ENCODE data around the gene CCDC85C. TPM values are rescaled to one million over a fixed set of nuclear protein-coding genes. Genes with fewer than 3 reads are reported as not detected.

The CCDC85C gene
- total RNA-seq, 1 experiment from 2014 or later = 25.8 TPM

DNA sequence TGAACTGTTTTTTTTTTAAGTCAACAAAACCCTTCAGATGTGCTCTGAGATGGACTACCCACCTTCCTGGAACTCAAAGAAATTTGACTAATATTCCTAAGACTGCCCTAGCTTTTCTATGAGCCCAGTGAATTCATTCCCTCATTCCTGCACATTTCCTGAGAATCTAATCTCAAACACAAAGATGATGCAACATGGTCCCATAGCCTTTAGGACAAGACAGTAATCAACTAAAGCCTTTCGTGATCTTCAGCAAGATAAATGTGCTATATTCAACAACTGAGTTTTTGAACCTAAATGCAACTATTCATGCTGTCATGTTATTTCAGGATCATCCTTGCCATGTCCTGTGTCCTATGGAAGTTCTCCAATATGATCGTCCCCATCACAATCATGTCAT lies 128.3 kb downstream of the CCDC85C start:
- DNase-seq (ENCODE audit: low spot score) = no peak
- in situ Hi-C loops (cut with HindIII; ENCODE audit: low sequenced_read_pairs) = no loop called here

DNA sequence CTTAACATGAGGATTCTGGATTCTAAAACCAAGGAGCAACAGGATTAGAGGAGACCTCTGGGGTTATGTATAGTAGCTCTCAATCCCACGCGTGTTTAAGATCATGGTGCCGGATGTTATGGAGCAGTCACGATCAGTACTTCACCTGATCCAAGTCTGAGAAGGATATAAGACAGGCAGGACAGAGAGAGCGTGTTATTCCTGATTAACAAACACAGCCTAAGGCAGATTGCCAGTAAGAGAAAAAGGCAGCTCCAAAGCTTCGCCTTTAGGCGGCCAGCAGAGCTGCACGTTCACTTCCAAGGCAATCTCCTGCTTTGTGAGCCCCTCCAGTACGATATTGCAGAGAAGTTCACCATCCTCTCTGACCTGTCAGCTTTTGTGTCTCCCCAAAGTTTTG lies 128.8 kb downstream of the CCDC85C start:
- no peak for DNase-seq (ENCODE audit: low spot score)
- in situ Hi-C loops (cut with HindIII; ENCODE audit: low sequenced_read_pairs) = no loop called here

DNA sequence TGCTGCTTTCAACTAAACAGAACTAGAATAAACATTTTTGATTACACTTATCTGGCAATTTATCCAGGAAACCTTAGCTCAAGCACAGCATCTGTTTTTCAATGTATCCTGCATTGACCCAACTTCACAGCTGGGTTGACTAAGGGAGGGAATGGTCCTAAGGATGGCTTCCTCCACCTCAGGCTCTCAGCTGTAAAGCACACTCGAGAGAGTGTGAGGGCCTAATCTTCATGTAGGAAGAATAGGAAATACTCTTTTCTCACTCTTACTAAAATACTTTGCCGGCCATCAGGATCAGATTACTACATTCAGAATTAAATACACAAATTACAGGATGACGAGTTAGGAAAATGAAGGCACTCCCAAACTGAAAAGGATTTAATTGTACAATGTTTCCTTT lies 130.5 kb downstream of the CCDC85C start:
- no peak for DNase-seq (ENCODE audit: low spot score)
- in situ Hi-C loops (cut with HindIII; ENCODE audit: low sequenced_read_pairs) = no loop called here

DNA sequence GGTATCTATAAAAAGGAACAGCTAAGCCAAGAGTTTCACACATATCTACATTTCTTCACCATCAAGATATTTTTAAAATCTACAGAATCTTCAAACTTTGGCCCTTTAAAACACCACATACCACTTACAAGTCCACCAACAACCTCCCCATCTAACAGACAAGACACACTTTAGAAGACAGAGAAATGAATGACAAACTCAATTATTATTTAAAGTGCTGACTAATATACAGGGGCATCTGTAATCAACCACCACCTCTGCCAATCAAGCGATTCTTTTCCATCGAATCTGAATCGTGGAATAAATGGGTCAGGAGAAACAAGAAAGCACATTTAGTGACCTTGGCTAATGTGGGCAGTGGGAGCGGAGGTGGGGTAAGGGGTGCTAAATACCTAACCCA lies 131.1 kb downstream of the CCDC85C start:
- DNase-seq (ENCODE audit: low spot score) = no peak
- in situ Hi-C loops (cut with HindIII; ENCODE audit: low sequenced_read_pairs) = no loop called here

DNA sequence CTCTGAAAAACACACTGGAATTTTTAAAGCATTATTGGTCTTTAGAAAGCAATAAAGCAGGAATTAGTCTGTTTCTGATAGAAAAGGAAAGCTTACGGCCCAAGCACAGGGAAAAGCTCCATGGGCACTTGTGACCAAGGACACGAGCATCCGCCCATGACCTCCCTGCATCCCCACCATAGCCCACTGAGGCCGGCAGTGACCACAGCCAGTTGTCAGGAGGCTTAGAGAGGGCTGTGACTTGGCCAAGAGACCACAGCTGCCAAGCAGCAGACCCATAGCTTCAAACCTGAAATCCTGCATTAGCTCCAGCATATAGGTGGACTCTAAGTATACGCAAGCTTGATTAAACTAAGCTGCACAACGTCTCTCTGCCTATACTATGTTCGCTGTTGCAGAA lies 132.3 kb downstream of the CCDC85C start:
- DNase-seq (ENCODE audit: low spot score) = no peak
- in situ Hi-C loops (cut with HindIII; ENCODE audit: low sequenced_read_pairs) = no loop called here

DNA sequence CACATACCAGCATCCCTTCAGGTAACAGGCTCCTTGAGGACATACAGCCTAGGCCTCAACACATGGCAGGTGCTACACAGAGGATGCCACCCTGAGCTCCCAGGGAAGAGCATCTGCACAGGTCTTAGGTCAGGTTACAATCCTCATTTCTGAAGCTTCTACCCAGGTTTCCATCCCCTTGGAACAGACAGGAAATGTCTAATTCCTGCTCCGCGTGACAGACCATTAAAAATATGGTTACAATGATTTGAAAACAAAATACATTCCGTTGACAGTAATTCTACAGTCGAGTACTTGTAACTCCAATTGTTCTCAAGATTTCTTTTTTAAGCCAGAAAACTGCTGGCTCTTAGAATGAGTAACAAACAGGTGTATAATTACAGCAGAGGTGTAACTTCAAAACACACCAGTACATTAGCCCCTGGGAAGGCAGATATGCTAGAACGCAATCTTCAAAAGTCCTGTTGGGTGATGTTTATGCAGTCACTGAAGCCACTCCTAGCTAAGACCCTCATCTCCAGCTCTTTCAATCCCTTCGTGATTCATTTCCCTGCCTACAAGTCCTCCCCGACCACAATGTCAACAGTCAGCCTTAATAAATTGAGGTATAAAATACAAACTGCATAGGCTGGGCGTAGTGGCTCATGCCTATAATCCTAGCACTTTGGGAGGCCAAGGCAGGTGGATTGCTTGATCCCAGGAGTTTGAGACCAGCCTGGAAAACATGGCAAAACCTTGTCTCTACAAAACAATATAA lies 135.0 kb downstream of the CCDC85C start:
- DNase-seq (ENCODE audit: low spot score) = no peak
- in situ Hi-C loops (cut with HindIII; ENCODE audit: low sequenced_read_pairs) = no loop called here

DNA sequence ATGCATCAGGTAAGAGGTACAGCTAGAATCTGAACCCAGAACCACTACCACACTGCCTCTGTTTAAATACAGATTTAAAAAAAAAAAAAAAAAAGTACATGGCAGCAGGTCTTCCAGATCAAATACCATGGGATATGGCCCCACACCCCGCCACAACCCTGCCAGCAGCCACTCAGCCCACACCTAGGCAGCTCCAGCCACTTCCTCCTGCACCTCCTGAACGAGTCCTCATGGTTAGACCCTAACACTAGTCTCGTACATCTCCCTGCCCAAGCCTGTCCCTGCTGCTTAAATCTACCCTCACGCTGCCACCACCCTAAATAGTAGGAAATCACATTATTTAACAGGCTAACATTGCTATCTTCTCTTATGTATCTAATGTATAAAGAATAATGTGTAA lies 135.9 kb downstream of the CCDC85C start:
- in situ Hi-C loops (cut with HindIII; ENCODE audit: low sequenced_read_pairs) = no loop called here

DNA sequence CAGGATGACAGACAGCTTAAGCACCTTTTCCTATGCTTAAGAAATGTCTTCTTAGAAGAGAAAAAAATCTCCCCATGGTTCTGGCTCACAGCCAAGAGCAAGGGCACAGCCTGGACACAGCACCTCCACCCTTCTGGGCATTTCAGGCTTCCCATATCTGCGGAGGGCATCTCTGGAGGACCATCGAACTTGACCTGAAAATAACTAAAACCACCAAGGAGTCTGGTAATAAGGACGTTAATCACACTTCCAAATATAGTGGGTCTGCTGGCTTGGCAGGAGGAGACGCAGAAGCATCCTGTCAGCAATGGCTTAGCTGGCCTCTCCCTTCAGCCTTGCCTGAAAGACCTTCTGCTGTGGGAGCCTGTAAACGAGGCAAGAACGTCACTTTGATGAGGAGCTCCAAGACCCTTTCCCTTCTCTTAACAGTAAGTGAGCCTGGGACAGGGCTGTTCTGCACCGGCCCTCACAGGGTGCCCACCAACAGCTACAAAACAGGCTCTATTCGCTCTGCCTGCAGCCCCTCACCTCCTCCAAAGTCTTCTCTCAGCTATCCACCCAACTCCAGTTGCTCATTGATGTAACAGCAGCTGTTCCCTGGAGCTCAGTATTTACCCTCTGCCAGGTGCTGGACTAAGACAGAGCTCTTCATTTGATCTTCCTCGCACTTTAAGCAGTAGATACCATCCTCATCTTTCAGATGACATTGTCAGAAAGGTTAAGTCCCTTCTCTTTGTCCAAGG lies 136.5 kb downstream of the CCDC85C start:
- in situ Hi-C loops (cut with HindIII; ENCODE audit: low sequenced_read_pairs) = no loop called here
- DNase-seq (ENCODE audit: low spot score) = peak; percentile 33

More for the DNA sequence above, 135.9 kb downstream of the CCDC85C start:
- DNase-seq (ENCODE audit: low spot score) = no peak

DNA sequence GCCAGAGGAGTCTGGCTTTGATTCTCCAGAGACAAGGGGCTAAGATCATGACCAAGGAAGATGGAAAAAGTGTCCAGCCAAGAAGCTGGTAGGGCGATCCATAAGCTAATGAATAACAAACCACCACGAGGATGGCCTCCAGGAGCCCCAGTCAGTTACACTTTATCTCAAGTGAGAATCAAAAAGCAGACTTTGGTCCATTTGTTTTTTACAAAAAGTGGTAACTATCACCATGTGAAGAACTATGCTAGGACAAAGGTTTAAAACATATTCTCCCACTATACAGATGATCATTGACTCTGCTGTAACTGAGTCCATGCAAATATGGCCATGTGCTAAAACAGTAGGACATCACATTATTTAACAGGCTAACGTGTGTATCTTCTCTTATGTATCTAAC lies 137.2 kb downstream of the CCDC85C start:
- in situ Hi-C loops (cut with HindIII; ENCODE audit: low sequenced_read_pairs) = no loop called here

DNA sequence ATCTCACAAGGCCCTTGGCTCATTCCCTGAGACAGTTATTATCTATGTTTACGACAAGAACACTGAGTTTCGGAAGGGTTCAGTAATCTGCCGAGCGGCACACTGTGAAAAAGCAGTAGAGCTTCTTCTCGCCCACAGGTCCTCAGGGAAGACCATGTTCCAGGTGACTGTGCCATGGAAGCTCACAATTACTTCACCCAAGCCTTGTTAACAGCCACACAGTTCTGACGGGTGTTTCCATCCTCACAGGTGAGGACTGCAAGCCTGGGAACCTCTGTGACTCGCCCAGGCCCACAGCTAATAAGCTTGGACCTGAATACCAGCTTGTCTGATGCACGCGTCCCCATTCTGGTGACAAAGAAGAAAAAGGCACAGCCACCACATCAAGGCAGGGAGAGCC lies 138.7 kb downstream of the CCDC85C start:
- in situ Hi-C loops (cut with HindIII; ENCODE audit: low sequenced_read_pairs) = no loop called here
- DNase-seq (ENCODE audit: low spot score) = no peak

More for the DNA sequence above, 137.2 kb downstream of the CCDC85C start:
- no peak for DNase-seq (ENCODE audit: low spot score)

DNA sequence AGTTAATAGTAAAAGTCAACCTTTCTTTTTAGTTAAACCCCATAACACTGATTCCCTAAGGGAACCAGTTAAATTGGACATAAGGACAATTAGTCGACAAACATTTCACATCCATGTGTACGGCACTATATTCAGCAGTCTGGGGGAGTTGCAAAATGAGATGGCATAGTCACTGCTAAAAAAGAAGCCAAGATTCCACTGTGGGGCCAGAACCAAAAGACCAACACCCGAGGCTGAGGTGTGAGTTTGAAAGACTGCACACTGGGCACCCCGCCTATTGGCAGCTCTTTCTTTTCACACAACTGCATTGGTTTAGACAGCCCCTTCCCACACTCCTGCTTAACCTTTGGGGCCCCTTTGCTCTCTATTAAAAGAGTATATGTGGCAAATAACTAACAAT lies 140.0 kb downstream of the CCDC85C start:
- no peak for DNase-seq (ENCODE audit: low spot score)
- in situ Hi-C loops (cut with HindIII; ENCODE audit: low sequenced_read_pairs) = no loop called here

DNA sequence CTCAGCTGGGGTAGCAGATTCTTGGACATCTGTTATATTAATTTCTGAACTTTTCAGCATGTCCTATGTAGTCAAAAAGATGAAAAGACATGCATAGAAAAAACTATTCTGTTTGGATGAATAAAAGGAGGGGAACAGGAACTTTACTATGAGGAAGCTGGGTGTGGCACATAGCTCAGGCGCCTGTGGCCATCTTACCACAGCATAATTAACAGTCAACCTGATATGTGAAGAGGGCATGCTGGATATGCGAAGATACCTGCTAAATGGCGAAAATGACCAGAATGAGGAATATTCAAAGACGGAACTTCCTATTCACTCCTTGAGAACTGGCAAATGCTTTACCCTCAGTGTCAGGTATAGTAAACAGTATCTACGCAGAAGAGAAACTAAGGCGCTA lies 141.8 kb downstream of the CCDC85C start:
- in situ Hi-C loops (cut with HindIII; ENCODE audit: low sequenced_read_pairs) = no loop called here
- DNase-seq (ENCODE audit: low spot score) = no peak

DNA sequence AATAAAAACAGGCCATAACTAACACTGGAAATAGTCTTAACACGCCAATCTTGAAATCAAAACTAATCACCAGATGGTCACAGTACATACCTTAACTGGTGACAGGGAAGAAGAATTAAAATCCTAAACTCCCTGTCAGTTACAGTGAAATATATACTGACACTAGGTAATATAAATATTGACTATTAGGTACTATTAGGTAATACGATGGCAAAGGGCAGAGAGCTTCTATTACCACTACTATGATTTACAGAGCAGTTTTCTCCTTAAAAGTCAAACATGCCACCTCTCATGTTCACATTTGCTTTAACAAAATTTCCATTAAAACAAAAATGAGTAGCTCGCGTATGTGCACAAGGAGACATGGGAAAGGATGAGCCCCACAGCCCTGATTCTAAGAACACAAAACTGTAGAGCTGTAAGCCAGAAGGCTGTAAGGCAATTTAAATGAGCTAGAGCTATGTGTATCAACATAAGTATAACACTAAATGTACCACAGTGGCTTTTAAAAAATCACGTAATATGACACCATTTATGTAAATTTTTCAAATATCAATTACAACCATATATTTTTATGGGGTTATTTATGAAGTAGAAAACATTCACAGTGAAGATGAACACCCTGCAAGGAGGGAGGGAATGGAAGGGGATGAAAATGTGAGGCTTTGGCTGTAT lies 142.5 kb downstream of the CCDC85C start:
- in situ Hi-C loops (cut with HindIII; ENCODE audit: low sequenced_read_pairs) = no loop called here

DNA sequence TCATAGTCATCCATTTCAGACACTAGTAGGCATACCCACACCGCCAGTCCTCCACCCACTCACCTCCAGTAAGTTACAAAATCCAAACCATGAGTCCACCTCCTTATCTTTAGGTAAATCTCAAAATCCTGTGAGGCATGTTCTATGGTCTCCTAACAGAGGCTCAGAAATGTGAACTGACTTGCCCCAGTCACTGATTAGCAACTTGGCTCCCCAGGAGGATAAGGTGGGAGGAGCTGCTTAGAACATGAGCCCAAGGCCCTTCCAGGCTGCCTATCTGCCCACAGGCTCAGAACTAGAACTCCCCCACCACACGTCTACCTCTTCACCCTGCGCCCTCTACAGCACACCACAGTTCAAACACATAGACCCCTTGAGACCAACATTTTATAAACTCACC lies 143.2 kb downstream of the CCDC85C start:
- DNase-seq (ENCODE audit: low spot score) = no peak
- in situ Hi-C loops (cut with HindIII; ENCODE audit: low sequenced_read_pairs) = no loop called here

More for the DNA sequence above, 142.5 kb downstream of the CCDC85C start:
- DNase-seq (ENCODE audit: low spot score) = no peak

DNA sequence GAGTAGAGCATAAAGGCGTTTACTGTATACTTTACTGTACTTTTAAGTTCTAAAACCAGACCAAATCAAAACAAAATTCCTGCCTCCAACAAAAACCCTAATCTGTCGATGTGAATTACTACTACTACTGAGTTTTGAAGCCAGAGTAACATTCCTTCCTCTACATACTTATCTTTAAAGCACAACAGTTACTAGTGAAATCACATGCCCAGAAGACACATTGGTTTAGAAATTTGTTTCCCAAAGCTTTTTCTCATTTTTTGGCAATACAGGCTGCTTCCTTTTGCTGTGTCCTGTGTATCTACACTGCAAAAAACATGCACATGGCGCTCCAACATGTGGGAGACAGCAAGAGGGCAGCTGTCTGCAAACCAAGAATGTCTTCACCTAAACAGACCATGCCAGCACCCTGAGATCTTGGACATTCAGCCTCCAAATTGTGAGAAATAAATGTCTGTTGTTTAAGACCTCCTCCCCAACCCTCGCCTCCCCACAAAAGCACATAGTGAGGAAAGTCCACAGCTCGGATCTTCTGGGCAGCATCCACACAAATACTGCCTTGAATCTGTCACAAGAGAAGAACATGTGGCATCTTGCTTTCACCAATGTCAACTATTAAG lies 144.4 kb downstream of the CCDC85C start:
- in situ Hi-C loops (cut with HindIII; ENCODE audit: low sequenced_read_pairs) = no loop called here
- no peak for DNase-seq (ENCODE audit: low spot score)

DNA sequence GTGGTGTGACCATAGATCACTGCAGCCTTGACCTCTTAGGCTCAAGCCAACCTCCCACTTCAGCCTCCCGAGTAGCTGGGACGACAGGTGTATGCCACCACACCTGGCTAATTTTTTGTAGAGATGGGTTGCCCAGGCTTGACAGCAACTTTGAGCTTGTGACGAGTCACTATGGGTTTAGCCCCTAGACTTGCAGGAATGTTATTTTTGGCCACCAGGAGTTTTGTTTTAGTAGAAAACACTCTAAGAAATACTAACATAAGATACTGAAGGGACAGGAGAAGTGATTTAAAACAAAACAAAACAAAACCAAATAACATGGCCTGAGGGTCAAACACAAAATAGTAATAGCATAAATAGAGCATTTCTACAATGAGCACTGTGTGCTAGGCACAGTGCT lies 149.8 kb downstream of the CCDC85C start:
- DNase-seq (ENCODE audit: low spot score) = no peak

DNA sequence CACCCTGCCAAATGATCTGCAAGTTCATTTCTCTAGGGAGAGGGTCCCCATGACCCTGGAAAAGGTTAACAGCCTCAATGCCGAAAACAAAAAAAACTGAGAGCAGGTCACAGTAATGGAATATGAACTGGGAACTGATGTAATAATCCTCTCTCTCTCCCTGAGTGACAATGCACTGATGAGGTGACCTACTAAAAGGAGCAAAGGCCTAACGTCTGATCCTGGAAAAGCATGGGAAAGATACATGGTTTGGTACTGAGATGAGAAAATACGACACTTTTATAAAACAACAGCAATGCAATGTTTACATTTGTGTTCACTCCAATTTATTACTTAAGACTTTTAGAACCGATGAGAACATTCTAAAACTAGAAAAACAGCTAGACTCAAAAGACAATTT lies 151.0 kb downstream of the CCDC85C start:
- in situ Hi-C loops (cut with HindIII; ENCODE audit: low sequenced_read_pairs) = no loop called here
- DNase-seq (ENCODE audit: low spot score) = no peak

More for the DNA sequence above, 149.8 kb downstream of the CCDC85C start:
- in situ Hi-C loops (cut with HindIII; ENCODE audit: low sequenced_read_pairs) = no loop called here

DNA sequence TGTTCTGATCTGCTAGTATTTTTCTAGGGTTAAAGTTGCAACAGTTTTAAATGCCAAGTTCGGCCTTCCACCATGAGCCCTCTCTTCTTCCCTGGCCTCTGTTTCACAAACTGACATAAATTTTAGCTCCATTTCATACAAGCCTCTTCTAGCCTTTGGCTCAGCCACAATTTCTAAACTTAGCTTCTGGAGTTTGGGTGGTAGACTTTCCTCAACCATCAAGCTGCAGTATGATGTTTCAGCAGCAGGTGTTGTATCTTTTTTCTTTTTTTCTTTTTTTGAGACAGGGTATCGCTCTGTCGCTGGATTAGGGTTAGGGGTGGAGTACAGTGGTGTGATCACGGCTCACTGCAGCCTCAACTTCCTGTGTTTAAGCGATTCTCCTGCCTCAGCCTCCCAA lies 152.8 kb downstream of the CCDC85C start:
- in situ Hi-C loops (cut with HindIII; ENCODE audit: low sequenced_read_pairs) = no loop called here
- no peak for DNase-seq (ENCODE audit: low spot score)

DNA sequence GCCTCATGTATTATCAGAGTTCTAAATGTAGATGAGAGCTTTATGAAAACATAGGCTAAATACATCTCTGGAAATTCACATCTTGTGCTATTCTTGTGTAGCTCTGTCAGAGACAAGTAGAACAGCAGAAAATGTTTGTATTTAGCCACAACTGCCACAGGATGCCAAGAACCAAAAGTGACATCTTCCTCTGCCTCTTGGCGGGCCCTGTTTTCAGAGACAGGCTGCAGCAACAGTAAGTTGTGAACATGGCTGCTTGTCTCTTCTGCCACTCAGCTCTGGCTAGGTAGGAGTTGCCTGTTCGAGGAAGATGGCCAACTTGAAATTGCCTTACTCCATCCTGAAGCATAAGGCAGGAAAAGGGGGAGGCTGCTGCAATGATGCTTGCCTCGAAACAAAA lies 153.7 kb downstream of the CCDC85C start:
- in situ Hi-C loops (cut with HindIII; ENCODE audit: low sequenced_read_pairs) = no loop called here
- no peak for DNase-seq (ENCODE audit: low spot score)

Measured in G401 (cell line).